ENCODE results near the gene KIAA0930.
"Not testable (repeated sequence)": the region's sequence is repeated elsewhere in the genome, so short reads cannot be mapped to it uniquely, and the experiment has no call there.

Gene KIAA0930

DNA sequence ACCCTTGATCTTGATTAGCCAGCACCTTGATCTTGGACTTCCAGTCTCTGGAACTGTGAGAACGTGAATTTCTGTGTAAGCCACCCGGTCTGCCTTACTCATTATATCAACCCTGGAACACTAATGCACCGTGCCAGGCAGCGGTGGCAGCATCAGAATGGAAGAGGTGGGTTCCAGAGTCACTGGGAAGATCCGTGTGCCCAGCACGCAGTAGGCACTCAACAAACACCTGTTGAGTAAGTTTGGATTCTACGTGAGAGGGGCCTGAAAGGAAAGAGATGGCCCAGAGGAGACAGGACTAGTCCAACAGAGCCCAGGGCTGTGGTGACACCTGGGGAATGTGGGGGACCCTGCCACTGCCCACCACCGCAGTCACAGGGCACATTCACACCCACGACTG, 37.4 kb upstream of the KIAA0930 start:
- TF ChIP-seq CTCF (IDR thresholded peaks at IDR 0.05; ENCODE audit: insufficient read depth, low read length, poor library complexity, severe bottlenecking): no peak
- no peak for TF ChIP-seq EZH2phosphoT487 (conservative IDR thresholded peaks at IDR 0.05; ENCODE audit: low read length)
- Histone ChIP-seq H3K36me3 (ENCODE audit: low read length) (no peaks in the 10 kb centered on the region), H3F3A (ENCODE audit: insufficient read depth) (no peaks in the 10 kb centered on the region), H4K20me1 (ENCODE audit: low read depth, low read length) (no peaks in the 10 kb centered on the region), H3K79me2 (ENCODE audit: insufficient read depth, low read length) (no peaks in the 10 kb centered on the region), H3K4me2 (ENCODE audit: low read depth, low read length, poor library complexity, severe bottlenecking) (no peak overlapping the region), H3K27me3 (ENCODE audit: low read length) (no peaks in the 10 kb centered on the region), H3K27ac (ENCODE audit: low read depth, low read length) (no peak overlapping the region), H3K9ac (ENCODE audit: low read length) (no peak overlapping the region), H3K9me3 (ENCODE audit: insufficient read depth, low read length) (no peaks in the 10 kb centered on the region), H3K9me2 (replicated peaks; ENCODE audit: insufficient read depth, low read length) (no peaks in the 10 kb centered on the region), H3K4me3 (ENCODE audit: insufficient read depth, low read length, poor library complexity, severe bottlenecking) (no peak overlapping the region), H2AFZ (ENCODE audit: low read depth, low read length, severe bottlenecking) (no peak overlapping the region)

DNA sequence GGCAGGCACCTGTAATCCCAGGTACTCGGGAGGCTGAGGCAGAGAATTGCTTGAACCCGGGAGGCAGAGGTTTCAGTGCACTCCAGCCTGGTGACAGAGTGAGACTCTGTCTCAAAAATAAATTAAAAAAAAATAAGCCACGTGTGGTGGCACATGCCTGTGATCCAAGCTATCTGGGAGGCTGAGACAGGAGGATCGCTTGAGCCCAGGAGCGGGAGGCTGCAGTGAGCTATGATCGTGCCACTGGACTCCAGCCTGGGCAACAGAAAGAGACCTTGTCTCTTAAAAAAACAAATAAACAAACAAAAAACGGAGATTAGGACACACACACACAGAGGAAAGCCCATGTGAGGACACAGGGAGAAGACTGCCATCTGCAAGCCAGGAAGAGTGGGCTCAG, 37.0 kb upstream of the KIAA0930 start:
- not testable (repeated sequence) for H4K20me1 ChIP-seq (ENCODE audit: low read depth, low read length); H3K4me3 ChIP-seq (ENCODE audit: insufficient read depth, low read length, poor library complexity, severe bottlenecking); H2AFZ ChIP-seq (ENCODE audit: low read depth, low read length, severe bottlenecking); H3K4me2 ChIP-seq (ENCODE audit: low read depth, low read length, poor library complexity, severe bottlenecking); H3F3A ChIP-seq (ENCODE audit: insufficient read depth); H3K9ac ChIP-seq (ENCODE audit: low read length); H3K79me2 ChIP-seq (ENCODE audit: insufficient read depth, low read length); H3K9me2 ChIP-seq (replicated peaks; ENCODE audit: insufficient read depth, low read length); H3K27ac ChIP-seq (ENCODE audit: low read depth, low read length); H3K36me3 ChIP-seq (ENCODE audit: low read length); H3K9me3 ChIP-seq (ENCODE audit: insufficient read depth, low read length); H3K27me3 ChIP-seq (ENCODE audit: low read length)

GRCh38 chr22:45276507-45277105, 35.9 kb upstream of the KIAA0930 start:
- Histone ChIP-seq H3K9me2 (replicated peaks; ENCODE audit: insufficient read depth, low read length) (no peaks in the 10 kb centered on the region), H2AFZ (ENCODE audit: low read depth, low read length, severe bottlenecking) (no peak overlapping the region), H3K27ac (ENCODE audit: low read depth, low read length) (no peak overlapping the region), H3F3A (ENCODE audit: insufficient read depth) (no peaks in the 10 kb centered on the region), H3K4me2 (ENCODE audit: low read depth, low read length, poor library complexity, severe bottlenecking) (no peak overlapping the region), H4K20me1 (ENCODE audit: low read depth, low read length) (no peaks in the 10 kb centered on the region), H3K79me2 (ENCODE audit: insufficient read depth, low read length) (no peaks in the 10 kb centered on the region), H3K27me3 (ENCODE audit: low read length) (no peaks in the 10 kb centered on the region), H3K4me3 (ENCODE audit: insufficient read depth, low read length, poor library complexity, severe bottlenecking) (no peak overlapping the region), H3K36me3 (ENCODE audit: low read length) (no peaks in the 10 kb centered on the region), H3K9ac (ENCODE audit: low read length) (no peak overlapping the region), H3K9me3 (ENCODE audit: insufficient read depth, low read length) (no peaks in the 10 kb centered on the region)
- TF ChIP-seq EZH2phosphoT487 (conservative IDR thresholded peaks at IDR 0.05; ENCODE audit: low read length): no peak
- no peak for TF ChIP-seq CTCF (IDR thresholded peaks at IDR 0.05; ENCODE audit: insufficient read depth, low read length, poor library complexity, severe bottlenecking)

DNA sequence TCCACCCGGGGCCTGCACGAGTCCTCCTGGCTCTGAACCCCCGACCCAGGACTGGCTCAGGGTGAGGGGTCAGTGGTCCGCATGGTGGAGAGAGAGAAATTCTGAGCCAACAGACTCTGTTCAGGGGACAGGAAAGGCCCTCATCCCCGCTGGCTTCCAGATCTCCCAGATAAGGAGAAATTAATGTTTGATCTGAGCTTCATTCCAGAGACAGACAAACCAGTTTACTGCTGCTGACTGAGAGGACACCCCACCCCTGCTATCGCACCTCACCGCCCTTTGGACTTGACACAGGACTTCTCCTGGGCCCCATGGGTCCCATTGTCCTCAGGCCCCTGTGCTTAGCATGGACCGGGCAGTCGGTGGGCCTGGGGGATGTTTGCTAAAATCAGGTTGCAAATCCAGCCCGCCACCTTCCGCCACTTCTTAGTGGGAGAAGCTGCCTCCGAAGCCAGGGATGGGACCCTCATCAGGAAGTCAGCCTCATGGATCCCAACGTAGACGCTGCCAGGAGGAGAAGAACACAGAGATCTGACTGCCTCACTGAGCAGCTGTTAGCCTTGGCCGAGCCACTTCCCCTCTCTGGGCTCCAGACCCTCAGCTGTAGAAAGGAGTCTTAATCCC, 32.9 kb upstream of the KIAA0930 start:
- Histone ChIP-seq H3K4me3 (ENCODE audit: insufficient read depth, low read length, poor library complexity, severe bottlenecking) (no peak overlapping the region), H3K9me2 (replicated peaks; ENCODE audit: insufficient read depth, low read length) (no peaks in the 10 kb centered on the region), H4K20me1 (ENCODE audit: low read depth, low read length) (no peaks in the 10 kb centered on the region), H3K9ac (ENCODE audit: low read length) (no peak overlapping the region), H3K36me3 (ENCODE audit: low read length) (no peaks in the 10 kb centered on the region), H3K4me2 (ENCODE audit: low read depth, low read length, poor library complexity, severe bottlenecking) (no peak overlapping the region), H3K79me2 (ENCODE audit: insufficient read depth, low read length) (no peaks in the 10 kb centered on the region), H3K9me3 (ENCODE audit: insufficient read depth, low read length) (no peaks in the 10 kb centered on the region), H3K27ac (ENCODE audit: low read depth, low read length) (no peak overlapping the region), H3F3A (ENCODE audit: insufficient read depth) (no peaks in the 10 kb centered on the region), H2AFZ (ENCODE audit: low read depth, low read length, severe bottlenecking) (no peak overlapping the region), H3K27me3 (ENCODE audit: low read length) (no peaks in the 10 kb centered on the region)
- TF ChIP-seq EZH2phosphoT487 (conservative IDR thresholded peaks at IDR 0.05; ENCODE audit: low read length) (no peak), CTCF (IDR thresholded peaks at IDR 0.05; ENCODE audit: insufficient read depth, low read length, poor library complexity, severe bottlenecking) (no peak)
